GM19351 (cell line): ENCODE data around the gene ATP6V0E2.
A peak's percentile ranks its signal among the peaks of the same experiment; 100 is the strongest.
"Not testable (repeated sequence)": the region's sequence is repeated elsewhere in the genome, so short reads cannot be mapped to it uniquely, and the experiment has no call there.

Experiments used
- ATAC-seq: cut with Tn5 transposase; IDR thresholded peaks from one replicate; pipeline ENCODE4 v1.9.1; 2021; ENCODE audit warnings: mild to moderate bottlenecking, moderate library complexity; ENCODE audit not compliant: unreplicated experiment

The ATP6V0E2 gene

DNA sequence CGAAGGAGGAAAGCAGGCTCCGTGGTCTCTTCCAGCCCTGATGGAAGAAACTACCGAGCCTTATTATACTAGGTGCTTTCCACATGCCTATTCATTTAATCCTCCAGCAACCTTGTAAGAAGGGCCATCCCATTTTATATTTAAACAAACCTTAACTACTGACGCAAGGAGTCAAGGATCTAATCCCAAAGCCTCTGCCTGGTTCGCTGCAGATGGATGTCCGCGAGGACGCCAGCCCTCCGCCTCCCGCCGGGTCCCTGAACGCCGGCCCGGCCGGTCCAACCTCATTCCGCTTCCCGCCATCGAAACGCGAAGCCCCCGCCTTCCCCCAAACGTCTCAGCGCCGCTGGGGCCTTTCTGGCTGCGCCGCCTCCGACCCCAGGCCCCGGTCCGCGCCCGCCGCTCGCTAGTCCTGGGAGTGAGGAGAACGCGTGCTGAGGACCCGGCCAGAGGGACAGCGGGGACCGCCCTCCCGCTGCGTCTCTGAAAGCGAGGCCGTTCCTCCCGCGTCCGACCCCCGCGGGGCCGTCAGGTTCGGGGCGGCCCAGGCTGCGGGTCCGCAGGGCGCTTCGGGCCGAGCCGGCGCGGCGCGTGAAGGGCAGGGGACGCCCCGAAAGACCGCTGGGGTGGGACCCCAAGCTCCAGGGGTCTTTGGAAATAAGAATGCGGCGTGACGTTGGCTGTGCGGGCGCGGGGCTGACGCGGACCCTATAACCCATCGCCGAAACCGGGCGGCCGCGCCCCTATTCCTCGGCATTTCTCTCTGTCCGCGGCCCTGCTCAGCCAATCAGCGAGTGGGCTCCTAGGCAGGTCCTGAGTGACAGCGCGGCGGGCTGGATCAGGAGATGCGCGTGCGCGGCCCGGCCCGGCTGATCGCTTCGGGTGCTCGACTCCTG is at the start of gene ATP6V0E2:
Gene ATP6V0E2 (plus strand): TSS at position 896 of the 896 bp plus-strand sequence. CDS start 97 bp downstream, outside the sequence.
- peak; percentile 88 for ATAC-seq

DNA sequence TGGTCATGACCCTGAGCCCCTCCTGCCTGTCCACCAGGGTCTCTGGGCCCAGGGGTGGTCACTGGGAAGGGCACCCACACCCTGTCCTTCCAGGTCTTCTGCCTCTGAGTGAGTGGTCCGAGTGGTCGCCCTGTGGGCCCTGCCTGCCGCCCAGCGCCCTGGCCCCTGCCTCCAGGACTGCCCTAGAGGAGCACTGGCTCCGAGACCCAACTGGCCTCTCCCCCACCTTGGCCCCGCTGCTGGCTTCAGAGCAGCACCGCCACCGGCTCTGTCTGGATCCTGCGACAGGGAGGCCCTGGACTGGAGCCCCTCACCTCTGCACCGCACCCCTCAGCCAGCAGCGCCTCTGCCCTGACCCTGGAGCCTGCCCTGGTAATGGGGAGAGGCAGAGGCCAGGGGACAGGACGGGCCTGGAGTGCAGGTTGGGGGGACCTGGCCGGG is 49.4 kb upstream of the ATP6V0E2 start:
- no peak for ATAC-seq

DNA sequence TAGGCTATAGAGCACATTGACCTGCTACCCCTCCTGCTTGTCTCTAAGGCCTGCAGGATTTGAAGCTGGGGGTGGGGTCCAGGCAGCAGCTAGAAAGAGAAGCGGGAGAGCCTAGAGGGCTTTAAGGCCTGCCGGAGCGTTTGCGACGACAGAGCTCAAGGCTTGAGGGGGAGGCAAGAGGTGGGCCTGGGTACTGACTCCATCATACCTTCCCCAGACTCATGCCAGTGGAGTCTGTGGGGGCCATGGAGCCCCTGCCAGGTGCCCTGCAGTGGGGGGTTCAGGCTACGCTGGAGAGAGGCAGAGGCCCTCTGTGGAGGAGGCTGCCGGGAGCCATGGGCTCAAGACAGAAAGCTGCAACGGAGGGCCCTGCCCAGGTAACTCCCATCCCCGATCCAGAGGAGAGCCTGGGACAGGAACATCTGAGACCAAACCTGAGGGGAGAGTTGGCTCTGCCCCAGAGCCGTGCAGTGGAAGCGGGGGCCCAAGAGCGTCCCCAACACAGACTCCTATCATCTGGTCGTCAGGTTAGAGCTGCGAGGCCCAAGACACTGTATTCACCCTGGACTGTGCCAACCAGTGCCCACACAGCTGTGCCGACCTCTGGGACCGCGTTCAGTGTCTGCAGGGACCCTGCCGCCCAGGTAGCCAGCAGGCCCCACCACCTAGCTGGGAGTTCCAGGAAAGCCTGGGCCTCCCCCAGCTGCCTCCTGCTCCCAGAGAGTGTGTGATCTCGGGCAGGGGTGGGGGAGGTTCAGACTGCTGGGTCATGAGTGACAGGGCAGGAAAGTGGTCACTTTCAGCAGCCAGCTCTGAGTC is 48.8 kb upstream of the ATP6V0E2 start:
- no peak for ATAC-seq

DNA sequence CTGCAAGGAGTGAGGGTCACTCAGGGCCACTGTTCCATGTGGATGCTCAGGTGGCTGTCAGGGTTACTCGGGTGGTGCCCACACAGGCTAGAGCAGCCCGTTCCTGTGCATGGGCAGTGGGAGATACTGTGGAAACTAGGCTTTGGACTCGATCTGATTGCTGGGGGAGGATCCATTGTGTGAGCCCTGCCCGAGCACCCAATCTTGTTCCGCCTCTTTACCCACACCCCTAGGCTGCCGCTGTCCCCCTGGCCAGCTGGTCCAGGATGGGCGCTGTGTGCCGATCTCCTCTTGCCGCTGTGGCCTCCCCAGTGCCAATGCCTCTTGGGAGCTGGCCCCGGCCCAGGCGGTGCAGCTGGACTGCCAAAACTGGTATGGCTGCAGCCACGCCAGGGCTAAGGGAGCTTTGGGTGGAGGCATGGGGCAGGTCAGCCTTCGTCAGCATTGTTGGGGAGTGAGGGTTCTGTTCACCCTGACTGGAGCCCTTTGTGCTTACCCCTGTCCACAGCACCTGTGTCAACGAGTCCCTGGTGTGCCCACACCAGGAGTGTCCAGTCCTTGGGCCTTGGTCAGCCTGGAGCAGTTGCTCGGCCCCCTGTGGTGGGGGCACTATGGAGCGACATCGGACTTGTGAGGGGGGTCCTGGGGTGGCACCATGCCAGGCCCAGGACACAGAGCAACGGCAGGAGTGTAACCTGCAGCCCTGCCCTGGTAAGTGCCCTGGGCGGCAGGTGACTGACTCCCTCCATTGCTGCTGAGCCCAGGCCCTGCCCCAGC is 48.0 kb upstream of the ATP6V0E2 start:
- no peak for ATAC-seq

DNA sequence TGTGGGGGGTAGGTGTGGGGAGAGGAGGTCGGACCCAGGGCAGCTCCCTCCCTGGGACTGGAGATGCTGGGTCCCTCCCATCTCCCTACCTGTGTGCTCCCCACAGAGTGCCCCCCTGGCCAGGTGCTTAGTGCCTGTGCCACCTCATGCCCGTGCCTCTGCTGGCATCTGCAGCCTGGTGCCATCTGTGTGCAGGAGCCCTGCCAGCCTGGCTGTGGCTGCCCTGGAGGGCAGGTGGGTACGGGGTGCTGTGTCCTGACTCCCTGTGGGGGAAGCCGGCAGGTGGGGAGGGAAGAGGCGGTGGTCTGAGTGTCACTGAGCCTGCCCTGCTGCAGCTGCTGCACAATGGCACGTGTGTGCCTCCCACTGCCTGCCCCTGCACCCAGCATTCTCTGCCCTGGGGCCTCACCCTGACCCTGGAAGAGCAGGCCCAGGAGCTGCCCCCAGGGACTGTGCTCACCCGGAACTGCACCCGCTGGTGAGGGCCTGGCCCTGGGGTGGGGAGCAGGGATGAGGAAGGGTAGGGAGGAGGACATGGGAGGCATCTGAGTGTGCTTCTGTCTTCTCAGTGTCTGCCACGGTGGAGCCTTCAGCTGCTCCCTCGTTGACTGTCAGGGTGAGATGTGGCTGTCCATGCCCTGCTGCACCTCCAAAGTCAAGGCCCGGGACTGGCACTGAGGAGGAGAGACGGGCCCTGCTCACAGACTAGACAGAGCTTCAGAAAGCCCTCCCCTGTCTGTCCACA is 47.3 kb upstream of the ATP6V0E2 start:
- ATAC-seq: no peak

DNA sequence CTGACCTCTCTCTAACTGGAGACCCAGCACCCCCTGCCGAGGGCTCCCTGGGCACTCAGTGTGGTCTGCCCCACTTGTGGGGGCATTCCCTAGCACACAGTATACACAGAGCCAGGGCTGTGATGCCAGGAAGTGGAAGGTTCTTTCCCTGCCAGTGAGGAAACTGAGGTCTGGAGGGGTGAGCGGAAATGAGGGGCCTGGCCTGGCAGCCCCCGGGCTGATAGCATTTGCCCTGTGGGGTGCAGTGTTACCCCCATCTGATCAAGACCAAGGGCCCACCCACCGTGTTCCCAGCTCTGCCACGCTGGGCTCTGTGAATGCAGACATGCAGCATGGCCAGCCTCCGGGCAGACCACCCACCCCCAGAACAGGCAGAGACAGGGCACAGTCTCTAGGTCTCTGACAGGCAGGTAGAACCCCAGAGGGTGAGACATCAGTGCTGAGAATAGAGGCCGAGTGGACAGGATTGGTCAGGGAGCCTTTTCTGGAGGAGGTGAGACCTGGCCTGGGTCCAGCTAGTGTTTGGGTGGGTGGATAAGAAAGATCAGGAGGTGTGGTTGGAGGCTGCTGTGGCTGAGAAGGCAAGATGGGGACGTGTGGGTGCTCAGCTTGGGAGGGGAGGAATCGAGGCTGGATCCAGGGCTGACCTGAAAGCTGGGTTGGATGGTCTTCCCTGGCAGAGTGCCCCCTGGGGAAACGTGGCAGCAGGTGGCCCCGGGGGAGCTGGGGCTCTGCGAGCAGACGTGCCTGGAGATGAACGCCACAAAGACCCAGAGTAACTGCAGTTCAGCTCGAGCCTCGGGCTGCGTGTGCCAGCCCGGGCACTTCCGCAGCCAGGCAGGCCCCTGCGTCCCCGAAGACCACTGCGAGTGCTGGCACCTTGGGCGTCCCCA is 46.4 kb upstream of the ATP6V0E2 start:
- ATAC-seq: no peak

DNA sequence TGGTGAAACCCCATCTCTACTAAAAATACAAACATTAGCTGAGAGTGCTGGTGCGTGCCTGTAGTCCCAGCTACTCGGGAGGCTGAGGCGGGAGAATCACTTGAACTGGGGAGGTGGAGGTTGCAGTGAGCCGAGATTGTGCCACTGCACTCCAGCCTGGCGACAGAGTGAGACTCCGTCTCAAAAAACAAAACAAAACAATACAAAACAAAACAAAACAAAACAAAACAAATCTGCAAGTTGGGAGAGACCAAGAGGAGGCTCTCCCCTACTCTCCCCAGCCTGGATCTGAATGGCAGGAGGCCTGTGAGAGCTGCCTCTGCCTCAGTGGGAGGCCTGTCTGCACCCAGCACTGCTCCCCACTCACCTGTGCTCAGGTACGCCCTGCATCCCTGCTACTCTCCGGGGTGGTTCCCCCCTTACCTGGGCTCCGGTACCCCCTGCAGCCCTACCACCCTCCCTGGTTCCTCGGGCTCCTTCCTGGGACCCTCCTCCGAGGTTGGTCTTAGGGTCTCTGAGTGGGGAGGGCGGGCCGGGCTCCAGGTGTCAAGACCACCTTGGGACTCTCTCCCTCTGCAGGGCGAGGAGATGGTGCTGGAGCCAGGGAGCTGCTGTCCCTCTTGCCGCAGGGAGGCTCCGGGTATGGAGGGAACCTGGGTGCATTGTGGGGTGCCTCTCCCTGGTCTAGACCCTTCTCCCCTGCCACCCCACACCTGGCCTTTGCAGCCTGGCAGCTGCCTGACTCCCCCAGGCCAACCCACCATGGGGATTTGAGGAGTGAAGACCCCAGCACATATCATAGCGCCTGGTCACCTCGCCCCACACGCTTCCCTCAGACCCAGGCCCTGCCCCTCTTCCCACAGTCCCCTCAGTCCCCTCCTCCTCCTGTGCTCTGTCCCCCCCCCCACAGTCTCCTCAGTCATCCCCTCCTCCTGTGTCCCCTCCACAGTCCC is 45.1 kb upstream of the ATP6V0E2 start:
- ATAC-seq: no peak

DNA sequence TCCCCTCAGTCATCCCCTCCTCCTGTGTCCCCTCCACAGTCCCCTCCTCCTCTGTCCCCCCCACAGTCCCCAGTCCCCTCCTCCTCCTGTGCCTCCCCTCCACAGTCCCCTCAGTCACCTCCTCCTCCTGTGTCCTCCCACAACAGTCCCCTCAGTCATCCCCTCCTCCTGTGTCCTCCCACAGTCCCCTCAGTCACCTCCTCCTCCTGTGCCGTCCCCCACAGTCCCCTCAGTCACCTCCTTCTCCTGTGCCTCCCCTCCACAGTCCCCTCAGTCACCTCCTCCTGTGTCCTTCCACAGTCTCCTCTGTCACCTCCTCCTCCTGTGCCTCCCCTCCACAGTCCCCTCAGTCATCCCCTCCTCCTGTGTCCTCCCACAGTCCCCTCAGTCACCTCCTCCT is 43.2 kb upstream of the ATP6V0E2 start:
- ATAC-seq: not testable (repeated sequence)

DNA sequence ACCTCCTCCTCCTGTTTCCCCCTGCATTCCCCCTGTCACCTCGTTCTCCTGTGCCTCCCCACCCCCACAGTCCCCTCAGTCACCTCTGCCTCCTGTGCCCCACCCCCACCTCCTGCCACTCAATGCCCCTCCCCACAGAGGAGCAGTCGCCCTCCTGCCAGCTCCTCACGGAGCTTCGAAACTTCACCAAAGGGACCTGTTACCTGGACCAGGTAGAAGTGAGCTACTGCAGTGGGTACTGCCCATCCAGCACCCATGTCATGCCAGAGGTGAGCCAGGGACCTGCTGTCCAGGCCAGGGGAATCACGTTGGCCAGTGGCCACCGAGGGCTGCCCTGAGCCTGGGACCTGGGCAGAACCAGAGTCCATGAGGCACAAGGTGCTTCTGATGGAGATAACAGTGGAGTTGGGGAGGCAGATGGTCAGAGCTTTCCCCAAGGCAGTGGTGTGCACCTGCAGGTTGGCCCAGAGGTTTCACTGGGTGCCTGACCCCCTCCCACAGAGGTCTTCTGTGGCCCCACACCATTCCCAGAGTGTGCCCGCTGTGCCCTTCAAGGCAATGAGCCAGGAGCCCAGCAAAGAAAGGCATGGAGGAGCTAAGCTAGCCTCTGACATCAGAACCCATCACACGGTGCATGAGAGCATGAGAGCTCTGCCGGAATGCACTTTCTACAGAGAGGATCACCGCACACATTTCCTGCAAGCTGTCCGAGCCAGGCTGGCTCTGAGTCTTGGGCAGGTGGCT is 42.6 kb upstream of the ATP6V0E2 start:
- ATAC-seq: no peak

DNA sequence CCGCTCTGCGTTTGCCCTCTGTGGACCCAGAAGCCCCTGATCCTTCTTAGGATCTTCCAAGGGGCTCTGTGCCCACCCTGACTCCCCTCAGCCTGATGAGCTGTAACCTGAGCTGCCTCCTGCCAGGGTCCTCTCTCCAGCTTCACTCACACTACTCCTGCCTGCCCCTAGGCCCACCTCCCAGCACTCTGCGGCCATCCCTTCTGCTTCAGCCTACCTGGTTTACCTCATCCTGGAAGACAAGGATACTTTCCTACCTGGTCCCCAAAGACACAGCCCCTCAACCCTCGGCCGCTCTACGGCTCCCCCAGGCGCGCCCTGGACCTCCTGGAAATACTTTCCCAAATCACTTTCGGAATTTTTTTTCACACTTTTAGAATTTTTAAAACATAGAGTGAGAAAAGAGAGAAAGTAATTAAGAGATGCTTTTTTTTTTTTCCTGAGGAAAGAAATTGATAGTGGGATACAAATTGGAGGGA is 42.0 kb upstream of the ATP6V0E2 start:
- ATAC-seq: no peak

DNA sequence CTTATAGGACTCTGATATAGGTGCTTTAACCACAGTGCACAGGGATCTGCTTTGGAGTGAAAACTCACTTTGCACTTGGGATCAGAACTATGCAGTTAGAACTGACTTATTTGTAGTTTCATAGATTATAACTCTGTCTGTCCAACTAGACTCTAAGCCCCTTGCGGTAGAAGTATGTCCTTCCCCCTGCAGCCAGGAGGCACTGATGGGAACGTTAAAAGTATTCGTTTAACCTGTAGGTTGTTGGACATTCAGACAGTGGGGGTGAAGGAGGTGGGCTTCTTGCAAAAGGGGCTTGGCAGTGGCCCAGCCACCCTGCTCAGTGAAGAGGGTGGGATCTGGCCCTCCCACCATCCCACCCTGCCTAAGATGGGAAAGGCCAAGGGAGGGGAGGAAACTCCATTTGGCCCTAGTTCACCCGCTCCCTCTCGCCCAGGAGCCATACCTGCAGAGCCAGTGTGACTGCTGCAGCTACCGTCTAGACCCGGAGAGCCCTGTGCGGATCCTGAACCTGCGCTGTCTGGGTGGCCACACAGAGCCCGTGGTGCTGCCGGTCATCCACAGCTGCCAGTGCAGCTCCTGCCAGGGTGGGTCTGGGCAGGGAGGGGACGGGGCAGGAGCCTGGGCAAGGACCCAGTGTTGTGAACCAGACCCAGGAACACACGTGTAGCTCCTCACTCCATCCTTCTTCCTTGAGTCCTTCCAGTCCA is 41.3 kb upstream of the ATP6V0E2 start:
- no peak for ATAC-seq

DNA sequence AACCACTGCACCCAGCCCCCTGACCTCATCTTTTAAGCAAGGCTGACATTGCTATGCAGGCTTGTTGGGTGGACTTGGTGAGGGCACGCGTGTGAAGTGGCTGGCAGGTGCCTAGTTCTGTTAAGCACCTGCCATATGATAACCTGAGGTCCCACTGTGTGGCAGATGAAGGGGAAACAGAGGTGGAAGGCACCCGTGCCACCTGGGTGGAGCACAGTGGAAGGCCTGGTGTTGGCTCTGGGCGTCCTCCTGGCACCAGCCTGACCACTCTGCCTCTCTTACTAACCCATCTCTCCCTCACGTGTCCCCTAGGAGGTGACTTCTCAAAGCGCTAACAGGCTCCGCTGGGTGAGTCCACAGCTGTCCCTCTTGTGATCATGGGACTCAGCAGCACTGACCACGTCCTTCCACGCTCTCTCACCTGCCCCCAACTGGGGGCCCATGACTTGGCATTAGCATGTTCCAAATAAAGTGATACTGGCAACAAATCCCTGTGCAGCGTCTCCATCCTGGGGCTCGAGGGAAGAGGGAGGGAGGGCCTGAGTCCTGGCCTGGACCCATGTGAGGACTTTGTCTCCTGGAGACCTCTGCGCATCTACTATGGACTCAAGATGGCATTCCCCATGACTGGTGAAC is 40.2 kb upstream of the ATP6V0E2 start:
- ATAC-seq: no peak

DNA sequence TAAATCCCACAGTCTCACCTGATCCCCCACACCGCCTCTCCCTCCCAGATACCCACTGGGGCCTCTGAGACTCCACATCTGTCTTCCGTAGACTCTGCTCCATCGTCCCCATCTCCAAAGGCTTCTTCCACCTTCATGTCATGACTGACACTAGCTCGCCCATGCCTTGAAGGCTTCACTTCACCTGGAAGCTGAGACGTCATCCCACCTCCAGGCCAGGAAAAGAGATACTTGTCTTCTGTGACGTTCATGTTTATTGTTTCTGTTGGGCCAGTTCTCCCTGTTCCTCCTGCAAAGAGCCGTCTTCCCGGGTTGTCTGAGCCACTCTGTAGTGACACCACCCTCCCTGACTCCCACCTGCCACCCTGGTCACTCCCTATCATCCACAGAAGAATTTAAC is 39.2 kb upstream of the ATP6V0E2 start:
- no peak for ATAC-seq

DNA sequence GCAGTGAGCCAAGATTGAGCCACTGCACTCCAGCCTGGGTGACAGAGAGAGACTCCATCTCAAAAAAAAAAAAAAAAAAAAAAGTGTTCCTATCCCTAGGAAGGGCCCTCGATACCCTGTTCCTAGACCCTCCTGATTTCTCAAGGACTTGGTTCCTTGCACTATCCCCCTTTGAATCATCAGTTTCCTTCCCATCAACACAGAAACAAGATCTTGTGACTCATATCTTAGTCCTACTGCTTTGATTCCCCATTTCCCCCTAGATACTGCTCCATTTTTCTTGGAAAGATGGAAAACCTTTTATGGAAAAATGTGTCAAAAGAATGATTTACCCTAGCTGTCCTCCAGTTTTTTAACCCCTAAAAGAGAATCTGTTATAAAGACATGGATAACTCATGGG is 37.3 kb upstream of the ATP6V0E2 start:
- ATAC-seq: no peak

DNA sequence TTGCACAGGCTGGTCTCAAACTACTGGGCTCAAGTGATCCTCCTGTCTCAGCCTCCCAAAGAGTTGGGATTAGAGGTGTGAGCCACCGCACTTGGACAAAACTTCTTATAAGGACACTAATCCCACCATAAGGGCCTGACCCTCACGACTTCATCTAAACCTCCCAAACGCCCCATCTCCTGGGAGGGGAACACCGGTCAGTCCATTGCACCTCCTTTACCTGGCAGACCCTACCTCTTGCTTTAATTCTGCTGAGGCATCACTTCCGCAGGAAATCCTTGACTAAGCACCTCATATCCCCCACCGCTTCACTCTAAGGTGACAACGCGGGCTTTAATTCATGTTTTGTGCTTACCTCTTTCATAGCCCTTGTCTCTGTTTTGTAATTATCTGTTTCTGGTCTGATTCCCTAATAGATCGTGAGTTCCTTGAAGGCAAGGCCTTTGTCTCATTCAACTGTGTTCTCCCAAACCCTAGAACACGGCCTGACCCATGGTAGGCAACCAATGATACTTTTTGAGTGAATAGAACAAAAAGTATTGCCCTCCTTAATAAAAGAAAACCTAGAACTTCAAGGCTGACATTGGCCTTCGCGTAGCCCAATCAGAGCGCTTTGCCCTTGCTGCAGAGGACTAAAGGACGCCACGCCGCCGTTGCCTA is 36.1 kb upstream of the ATP6V0E2 start:
- no peak for ATAC-seq
